C4-2B (cell line): ENCODE measurements around the gene NWD2.

Experiments used
- H3K27ac ChIP-seq: fragments of 450-650 bp; 2 replicates; pipeline ENCODE4 v1.5.1; 2017
- CTCF ChIP-seq: fragments of 450-650 bp; conservative IDR thresholded peaks from 2 replicates; pipeline ENCODE4 v1.5.1; 2017; ENCODE audit warnings: mild to moderate bottlenecking
- ZFX ChIP-seq: fragments of 450-650 bp; IDR thresholded peaks from 2 replicates; pipeline ENCODE4 v1.6.1; 2017

NWD2 gene

GRCh38 chr4:37299468-37299867 is 54.9 kb downstream of the NWD2 start:
- no peak overlapping the region for H3K27ac ChIP-seq
- TF ChIP-seq ZFX (no peak), CTCF (no peak)

DNA sequence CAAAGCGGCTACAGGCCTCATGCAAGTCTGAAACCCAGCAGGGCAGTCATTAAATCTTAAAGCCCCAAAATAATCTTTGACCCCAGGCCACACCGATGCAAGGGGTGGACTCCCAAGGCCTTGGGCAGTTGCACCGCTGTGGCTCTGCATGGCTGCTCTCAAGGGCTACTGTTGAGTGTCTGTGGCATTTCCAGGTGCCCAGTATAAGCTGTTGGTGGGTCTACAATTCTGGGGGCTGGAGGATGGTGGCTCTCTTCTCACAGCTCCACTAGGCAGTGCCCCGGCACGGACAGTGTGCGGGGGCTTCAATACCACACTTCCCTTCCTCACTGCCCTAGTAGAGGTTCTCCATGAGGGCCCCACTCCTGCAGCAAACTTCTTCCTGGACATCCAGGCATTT is 60.1 kb downstream of the NWD2 start:
- TF ChIP-seq ZFX (no peak), CTCF (no peak)
- H3K27ac ChIP-seq, result no peak overlapping the region

GRCh38 chr4:37305984-37306383 is 61.4 kb downstream of the NWD2 start:
- TF ChIP-seq ZFX (no peak), CTCF (no peak)
- no peak overlapping the region for H3K27ac ChIP-seq

DNA sequence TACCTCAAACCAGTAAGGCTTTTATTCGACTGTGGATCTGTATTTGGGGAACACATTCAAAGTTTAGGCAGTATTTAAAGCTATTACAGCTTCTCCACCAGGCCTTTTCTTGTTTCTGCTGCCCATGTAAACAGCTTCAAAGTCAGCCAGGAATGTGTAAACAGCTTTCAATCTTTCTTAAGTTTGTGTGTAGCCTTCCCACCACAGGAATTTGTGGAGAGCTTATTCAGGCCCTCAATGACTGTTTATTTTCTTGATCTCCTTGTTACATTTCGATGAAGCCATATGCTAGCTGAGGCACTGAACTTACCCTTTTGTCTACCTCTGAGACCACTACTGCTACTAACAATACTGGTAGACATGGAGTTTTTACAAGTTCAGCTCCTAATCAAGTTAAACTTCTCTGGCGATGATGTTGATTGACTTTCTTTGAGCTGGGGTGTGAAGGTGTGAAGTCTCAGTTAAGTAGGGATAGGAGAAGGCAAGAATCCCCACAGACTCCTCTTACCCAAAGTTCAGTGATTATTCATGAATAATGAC is 72.6 kb downstream of the NWD2 start:
- no peak overlapping the region for H3K27ac ChIP-seq
- TF ChIP-seq CTCF, result no peak
- no peak for TF ChIP-seq ZFX

- H3K27ac ChIP-seq, result no peak overlapping the region
- TF ChIP-seq ZFX (no peak), CTCF (no peak)
These were observed 76.1 kb downstream of the NWD2 start for GRCh38 chr4:37320513-37321235.

DNA sequence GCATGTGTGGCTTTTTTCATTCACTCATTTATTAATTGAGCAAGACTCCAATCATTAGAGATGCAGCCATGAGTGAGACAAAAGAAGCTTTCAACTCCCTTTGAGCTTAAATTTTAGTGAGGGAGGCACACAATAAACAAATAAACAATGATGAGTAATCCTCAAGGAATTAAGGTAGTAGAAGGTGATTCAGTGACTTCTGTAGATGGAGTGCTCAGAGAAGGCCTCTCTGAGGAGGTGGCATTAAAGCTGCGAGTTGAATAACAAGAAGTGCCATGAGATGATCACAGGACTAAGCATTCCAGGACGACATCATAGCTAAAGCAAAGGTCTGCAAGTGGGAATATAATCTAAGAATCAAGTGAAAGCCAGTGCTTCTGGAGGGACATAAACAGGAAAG is 77.6 kb downstream of the NWD2 start:
- TF ChIP-seq ZFX, result no peak
- no peak for TF ChIP-seq CTCF
- H3K27ac ChIP-seq, result no peak overlapping the region

DNA sequence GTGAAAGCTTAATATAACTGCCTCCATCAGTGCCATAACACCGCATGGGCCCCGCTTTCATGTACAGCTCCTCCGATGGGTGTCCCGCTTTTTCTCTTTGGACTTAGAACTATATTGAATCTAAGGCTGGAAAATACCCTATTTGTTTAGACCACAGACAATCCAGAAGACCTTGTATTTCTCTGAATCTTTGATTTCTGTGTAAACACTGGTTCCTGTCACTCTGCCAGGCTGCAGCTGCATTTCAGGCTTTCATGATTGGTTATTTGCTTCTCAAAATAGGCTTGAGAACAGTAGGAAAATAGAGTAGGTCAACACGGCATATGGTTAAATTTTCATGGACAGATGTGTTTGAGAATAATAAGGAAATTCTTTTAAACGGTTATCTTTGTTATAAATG is 80.0 kb downstream of the NWD2 start:
- H3K27ac ChIP-seq, result no peak overlapping the region
- no peak for TF ChIP-seq ZFX
- TF ChIP-seq CTCF, result no peak
